Measurements from ENCODE around the gene RIMBP2. TPM values are rescaled to one million over a fixed set of nuclear protein-coding genes. Genes with fewer than 3 reads are reported as not detected.

RIMBP2 gene
- total and polyA plus RNA-seq, 9 of the 15 experiments (the other 6 are each of a cell fraction or from before 2014, with no cell fraction given) = not detected

DNA sequence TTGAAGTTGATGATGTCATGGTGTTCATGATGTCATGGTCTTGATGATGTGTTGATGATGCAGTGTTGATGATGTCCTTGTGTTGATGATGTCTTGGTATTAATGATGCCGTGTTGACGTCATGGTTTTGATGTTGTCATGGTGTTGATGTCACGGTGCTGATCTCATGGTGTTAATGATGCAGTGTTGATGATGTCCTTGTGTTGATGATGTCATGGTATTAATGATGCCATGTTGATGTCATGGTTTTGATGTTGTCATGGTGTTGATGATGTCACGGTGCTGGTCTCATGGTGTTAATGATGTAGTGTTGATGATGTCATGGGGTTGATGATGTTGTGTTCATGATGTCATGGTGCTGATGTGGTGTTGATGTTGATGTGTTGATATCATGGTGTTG lies 48.0 kb upstream of the RIMBP2 start (continued):
- TF ChIP-seq, protein P1, sequence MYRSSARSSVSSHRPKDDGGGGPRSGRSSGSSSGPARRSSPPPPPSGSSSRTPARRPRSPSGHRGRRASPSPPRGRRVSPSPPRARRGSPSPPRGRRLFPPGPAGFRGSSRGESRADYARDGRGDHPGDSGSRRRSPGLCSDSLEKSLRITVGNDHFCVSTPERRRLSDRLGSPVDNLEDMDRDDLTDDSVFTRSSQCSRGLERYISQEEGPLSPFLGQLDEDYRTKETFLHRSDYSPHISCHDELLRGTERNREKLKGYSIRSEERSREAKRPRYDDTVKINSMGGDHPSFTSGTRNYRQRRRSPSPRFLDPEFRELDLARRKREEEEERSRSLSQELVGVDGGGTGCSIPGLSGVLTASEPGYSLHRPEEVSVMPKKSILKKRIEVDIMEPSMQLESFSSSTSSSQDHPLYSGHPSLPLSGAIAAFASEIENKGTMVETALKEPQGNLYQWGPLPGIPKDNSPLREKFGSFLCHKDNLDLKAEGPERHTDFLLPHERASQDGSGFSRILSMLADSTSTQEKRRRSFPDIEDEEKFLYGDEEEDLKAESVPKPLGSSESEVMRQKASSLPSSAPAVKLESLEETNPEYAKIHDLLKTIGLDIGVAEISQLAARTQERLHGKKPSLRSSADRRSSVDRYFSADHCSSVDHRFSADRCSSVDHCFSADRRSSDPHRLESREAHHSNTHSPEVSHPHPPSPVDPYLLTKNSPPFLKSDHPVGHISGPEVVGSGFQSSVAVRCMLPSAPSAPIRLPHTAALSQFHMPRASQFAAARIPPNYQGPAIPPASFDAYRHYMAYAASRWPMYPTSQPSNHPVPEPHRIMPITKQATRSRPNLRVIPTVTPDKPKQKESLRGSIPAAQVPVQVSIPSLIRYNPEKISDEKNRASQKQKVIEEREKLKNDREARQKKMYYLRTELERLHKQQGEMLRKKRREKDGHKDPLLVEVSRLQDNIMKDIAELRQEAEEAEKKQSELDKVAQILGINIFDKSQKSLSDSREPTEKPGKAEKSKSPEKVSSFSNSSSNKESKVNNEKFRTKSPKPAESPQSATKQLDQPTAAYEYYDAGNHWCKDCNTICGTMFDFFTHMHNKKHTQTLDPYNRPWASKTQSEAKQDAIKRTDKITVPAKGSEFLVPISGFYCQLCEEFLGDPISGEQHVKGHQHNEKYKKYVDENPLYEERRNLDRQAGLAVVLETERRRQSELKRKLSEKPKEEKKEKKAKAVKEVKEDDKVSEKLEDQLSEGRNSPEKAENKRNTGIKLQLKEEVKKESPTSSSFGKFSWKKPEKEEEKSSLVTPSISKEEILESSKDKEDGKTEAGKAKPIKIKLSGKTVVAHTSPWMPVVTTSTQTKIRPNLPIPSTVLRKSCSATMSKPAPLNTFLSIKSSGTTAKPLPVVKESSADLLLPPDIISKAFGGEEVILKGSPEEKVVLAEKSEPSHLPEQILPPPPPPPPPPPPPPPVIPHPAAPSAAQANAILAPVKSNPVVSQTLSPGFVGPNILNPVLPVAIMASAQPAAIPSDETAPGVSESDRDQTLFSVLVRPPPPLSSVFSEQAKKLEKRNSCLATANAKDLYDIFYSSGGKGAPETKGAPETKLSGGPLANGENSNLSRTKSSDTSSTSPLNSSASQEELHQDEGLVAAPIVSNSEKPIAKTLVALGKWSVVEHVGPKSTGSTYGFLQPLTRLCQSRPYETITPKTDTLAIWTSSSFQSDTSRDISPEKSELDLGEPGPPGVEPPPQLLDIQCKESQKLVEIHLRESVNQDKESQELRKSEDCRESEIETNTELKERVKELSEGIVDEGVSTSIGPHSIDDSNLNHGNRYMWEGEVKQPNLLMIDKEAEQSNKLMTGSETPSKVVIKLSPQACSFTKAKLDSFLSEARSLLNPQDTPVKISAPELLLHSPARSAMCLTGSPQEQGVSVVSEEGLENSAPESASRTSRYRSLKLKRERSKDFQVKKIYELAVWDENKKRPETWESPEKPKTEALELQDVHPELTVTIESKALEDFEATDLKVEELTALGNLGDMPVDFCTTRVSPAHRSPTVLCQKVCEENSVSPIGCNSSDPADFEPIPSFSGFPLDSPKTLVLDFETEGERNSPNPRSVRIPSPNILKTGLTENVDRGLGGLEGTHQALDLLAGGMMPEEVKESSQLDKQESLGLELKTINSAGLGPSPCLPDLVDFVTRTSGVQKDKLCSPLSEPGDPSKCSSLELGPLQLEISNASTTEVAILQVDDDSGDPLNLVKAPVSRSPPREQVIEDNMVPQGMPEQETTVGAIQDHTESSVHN (IDR thresholded peaks at IDR 0.05; ENCODE audit: borderline replicate concordance in 1 of 2, low read depth in 1 of 2) = peak in 1 of 2 experiments; percentile 8; a peak in 1 of 4 replicates

DNA sequence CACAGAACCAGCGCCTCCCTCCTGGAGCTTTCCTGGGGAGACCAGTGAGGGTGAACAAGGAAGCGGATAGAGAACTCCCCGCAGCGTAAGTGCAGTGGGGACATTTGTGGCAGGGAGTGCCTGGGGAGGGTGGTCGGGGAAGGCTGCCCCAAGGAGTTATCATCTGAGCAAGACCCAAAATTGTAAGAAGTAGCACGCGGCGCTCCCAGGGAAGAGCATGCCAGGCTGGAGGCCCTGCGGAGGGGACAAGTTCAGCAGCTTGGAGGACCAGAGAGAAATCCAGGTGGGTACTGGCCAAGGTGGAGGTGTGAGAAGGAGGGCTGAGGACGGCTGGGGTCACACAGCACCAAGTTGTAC lies 46.2 kb upstream of the RIMBP2 start:
- Histone ChIP-seq H3K79me2 (ENCODE audit: control insufficient read depth, insufficient read depth, low read length) (no peaks in the 10 kb centered on the region), H4K20me1 (replicated peaks; ENCODE audit: control insufficient read depth, insufficient read depth, low read length) (0 out of 2 replicates have a peak, but pooled peaks cover 4% of the 10 kb centered on the region), H3K36me3 (ENCODE audit: control insufficient read depth, insufficient read depth, low read length) (no peaks in the 10 kb centered on the region), H3K4me1 (replicated peaks in 1 of 2; ENCODE audit: control insufficient read depth in 2 of 2, insufficient read depth in 2 of 2, low read length in 2 of 2) (peaks cover 0 to 7% of the 10 kb centered on the region in 2 experiments; a peak in 1 of 5 replicates), H3K4me2 (ENCODE audit: insufficient read depth, low read length) (no peak overlapping the region), H3K9me1 (ENCODE audit: control insufficient read depth, insufficient read depth, low read length) (no peaks in the 10 kb centered on the region), H3K9me3 (replicated peaks; ENCODE audit: control insufficient read depth, insufficient read depth, low read depth, low read length) (peaks cover 19% of the 10 kb centered on the region), H2AFZ (ENCODE audit: low read depth, low read length) (no peak overlapping the region), H3K27ac (ENCODE audit: extremely low read depth, low read depth, low read length) (no peak overlapping the region), H3K27me3 (ENCODE audit: control insufficient read depth in 2 of 2, insufficient read depth in 2 of 2, low read length in 2 of 2) (peaks cover 10 to 34% of the 10 kb centered on the region in 2 experiments; a peak in 4 of 5 replicates), H3K4me3 (no peak overlapping the region), H3K9ac (ENCODE audit: insufficient read depth in 1 of 2, low read depth in 2 of 2, low read length in 2 of 2) (no peak overlapping the region)
- DNase-seq (ENCODE audit: extremely low read depth in 1 of 4, low spot score in 3 of 4) (no peak), FAIRE-seq (no peak), ATAC-seq (no peak)
- BruUV-seq (replicated peaks) = no TSS peak
- ChIA-PET CTCF (ENCODE audit: low intra/inter-chr PET ratio) (no interaction called here), POLR2A (no interaction called here)
- TF ChIP-seq KDM5B (IDR thresholded peaks at IDR 0.05; ENCODE audit: insufficient replicate concordance, low read depth, low read length) = no peak
- no peak for TF ChIP-seq ZNF217 (CRISPR knock-in tag; IDR thresholded peaks at IDR 0.05)
- TF ChIP-seq, protein P2, sequence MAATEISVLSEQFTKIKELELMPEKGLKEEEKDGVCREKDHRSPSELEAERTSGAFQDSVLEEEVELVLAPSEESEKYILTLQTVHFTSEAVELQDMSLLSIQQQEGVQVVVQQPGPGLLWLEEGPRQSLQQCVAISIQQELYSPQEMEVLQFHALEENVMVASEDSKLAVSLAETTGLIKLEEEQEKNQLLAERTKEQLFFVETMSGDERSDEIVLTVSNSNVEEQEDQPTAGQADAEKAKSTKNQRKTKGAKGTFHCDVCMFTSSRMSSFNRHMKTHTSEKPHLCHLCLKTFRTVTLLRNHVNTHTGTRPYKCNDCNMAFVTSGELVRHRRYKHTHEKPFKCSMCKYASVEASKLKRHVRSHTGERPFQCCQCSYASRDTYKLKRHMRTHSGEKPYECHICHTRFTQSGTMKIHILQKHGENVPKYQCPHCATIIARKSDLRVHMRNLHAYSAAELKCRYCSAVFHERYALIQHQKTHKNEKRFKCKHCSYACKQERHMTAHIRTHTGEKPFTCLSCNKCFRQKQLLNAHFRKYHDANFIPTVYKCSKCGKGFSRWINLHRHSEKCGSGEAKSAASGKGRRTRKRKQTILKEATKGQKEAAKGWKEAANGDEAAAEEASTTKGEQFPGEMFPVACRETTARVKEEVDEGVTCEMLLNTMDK (IDR thresholded peaks at IDR 0.05; ENCODE audit: borderline replicate concordance, insufficient read depth, low read depth, low read length, poor library complexity, severe bottlenecking) = no peak
- no peak for TF ChIP-seq TGIF2 (CRISPR knock-in tag; IDR thresholded peaks at IDR 0.05)
- TF ChIP-seq ZNF668 (CRISPR knock-in tag; IDR thresholded peaks at IDR 0.05) = no peak
- TF ChIP-seq ZNF696 (CRISPR knock-in tag; conservative IDR thresholded peaks at IDR 0.05) = no peak
- no peak for TF ChIP-seq FIP1L1 (IDR thresholded peaks at IDR 0.05; ENCODE audit: low read depth, low read length, poor library complexity, severe bottlenecking)
- in situ Hi-C loops (cut with MboI) = no loop called here
- WGBS (ENCODE audit: insufficient coverage, low coverage, missing lambda C conversion rate) = 2% methylated on average over 10 of the region's 10 CpGs
- intact Hi-C loops (cut with micrococcal nuclease) = loop anchor here (10.0 kb wide), 3 partner anchors 153 to 1073 kb away; no protein-coding TSS in a partner anchor

Data from K562 (cell line).